H9 (cell line): Measurements from ENCODE around the gene PCDH9. TPM values are rescaled to one million over a fixed set of nuclear protein-coding genes. Genes with fewer than 3 reads are reported as not detected.

Source experiments
- DNase-seq: peaks from one replicate; pipeline ENCODE4 v3.0.0-alpha.2; 2017
- H2AFZ ChIP-seq: one replicate; pipeline ENCODE4 v1.6.1; 2013; ENCODE audit warnings: mild to moderate bottlenecking, low read length, control low read depth, moderate library complexity
- H2AK5ac ChIP-seq: 2 replicates; pipeline ENCODE4 v1.6.1; 2013; ENCODE audit warnings: low read length, control low read depth, mixed read lengths; ENCODE audit not compliant: insufficient read length
- H2BK120ac ChIP-seq: one replicate; pipeline ENCODE4 v1.6.1; 2013; ENCODE audit warnings: low read depth, mild to moderate bottlenecking, low read length, control low read depth, inconsistent platforms; ENCODE audit not compliant: poor library complexity, severe bottlenecking
- H2BK12ac ChIP-seq: 2 replicates; pipeline ENCODE4 v1.6.1; 2013; ENCODE audit warnings: low read length, control low read depth, mixed read lengths, low read depth; ENCODE audit not compliant: insufficient read length
- H2BK15ac ChIP-seq: 2 replicates; pipeline ENCODE4 v1.6.1; 2013; ENCODE audit warnings: low read depth, low read length, control low read depth
- H2BK20ac ChIP-seq: one replicate; pipeline ENCODE4 v1.6.1; 2013; ENCODE audit warnings: low read depth, mild to moderate bottlenecking, low read length, control low read depth, inconsistent platforms; ENCODE audit not compliant: poor library complexity, severe bottlenecking
- H2BK5ac ChIP-seq: 2 replicates; pipeline ENCODE4 v1.6.1; 2013; ENCODE audit warnings: low read length, control low read depth, mixed read lengths; ENCODE audit not compliant: insufficient read length
- H3K14ac ChIP-seq: 2 replicates; pipeline ENCODE4 v1.6.1; 2013; ENCODE audit warnings: low read length, control low read depth; ENCODE audit not compliant: insufficient read depth
- H3K18ac ChIP-seq: 2 replicates; pipeline ENCODE4 v1.6.1; 2013; ENCODE audit warnings: low read depth, mild to moderate bottlenecking, mixed read lengths, low read length, control low read depth; ENCODE audit not compliant: insufficient read length
- H3K23ac ChIP-seq: 2 replicates; pipeline ENCODE4 v1.6.1; 2013; ENCODE audit warnings: low read length, control low read depth, mixed read lengths, low read depth; ENCODE audit not compliant: insufficient read length
- H3K23me2 ChIP-seq: 2 replicates; pipeline ENCODE4 v1.6.1; 2013; ENCODE audit warnings: low read depth, mild to moderate bottlenecking, mixed read lengths, low read length, control low read depth; ENCODE audit not compliant: insufficient read length, poor library complexity, severe bottlenecking
- H3K27ac ChIP-seq: 2 replicates; pipeline ENCODE4 v1.5.1; 2013; ENCODE audit warnings: low read length, control low read depth, mixed read lengths, low read depth; ENCODE audit not compliant: insufficient read length
- H3K27me3 ChIP-seq: 2 replicates; pipeline ENCODE4 v1.6.1; 2013; ENCODE audit warnings: low read length, control low read depth, inconsistent platforms; ENCODE audit not compliant: insufficient read depth
- H3K4ac ChIP-seq: 2 replicates; pipeline ENCODE4 v1.6.1; 2013; ENCODE audit warnings: low read depth, mild to moderate bottlenecking, control low read depth, inconsistent platforms, low read length, moderate library complexity
- H3K4me1 ChIP-seq: 2 replicates; pipeline ENCODE4 v1.6.1; 2013; ENCODE audit warnings: low read length, control low read depth, inconsistent platforms; ENCODE audit not compliant: insufficient read depth
- H3K4me2 ChIP-seq: 2 replicates; pipeline ENCODE4 v1.6.1; 2013; ENCODE audit warnings: low read length, control low read depth, mixed read lengths; ENCODE audit not compliant: insufficient read length, insufficient read depth
- H3K56ac ChIP-seq: 2 replicates; pipeline ENCODE4 v1.6.1; 2013; ENCODE audit warnings: low read depth, mild to moderate bottlenecking, mixed read lengths, low read length, control low read depth; ENCODE audit not compliant: insufficient read length
- H3K79me1 ChIP-seq: 2 replicates; pipeline ENCODE4 v1.6.1; 2013; ENCODE audit warnings: low read depth, mild to moderate bottlenecking, moderate library complexity, low read length, control low read depth, inconsistent platforms; ENCODE audit not compliant: insufficient read depth, poor library complexity, severe bottlenecking
- H3K79me2 ChIP-seq: 2 replicates; pipeline ENCODE4 v1.6.1; 2013; ENCODE audit warnings: low read length, control low read depth, inconsistent platforms; ENCODE audit not compliant: insufficient read depth
- H3K9ac ChIP-seq: 2 replicates; pipeline ENCODE4 v1.6.1; 2013; ENCODE audit warnings: low read length, control low read depth, mixed read lengths; ENCODE audit not compliant: insufficient read length; ENCODE audit errors: extremely low read depth
- H3K9me3 ChIP-seq: one replicate; pipeline ENCODE4 v1.6.1; 2013; ENCODE audit warnings: low read depth, low read length, inconsistent platforms; ENCODE audit not compliant: control insufficient read depth
- H3T11ph ChIP-seq: one replicate; pipeline ENCODE4 v1.6.1; 2013; ENCODE audit warnings: mild to moderate bottlenecking, low read length, control low read depth, inconsistent platforms
- H4K20me1 ChIP-seq: one replicate; pipeline ENCODE4 v1.6.1; 2013; ENCODE audit not compliant: control insufficient read depth, insufficient read length, insufficient read depth
- H4K5ac ChIP-seq: 2 replicates; pipeline ENCODE4 v1.6.1; 2013; ENCODE audit warnings: low read depth, mild to moderate bottlenecking, mixed read lengths, low read length, control low read depth; ENCODE audit not compliant: insufficient read length
- H4K8ac ChIP-seq: replicated peaks from 2 replicates; pipeline ENCODE4 v1.6.1; 2013; ENCODE audit warnings: low read length, control low read depth, mixed read lengths, low read depth; ENCODE audit not compliant: insufficient read length
- H4K91ac ChIP-seq: 2 replicates; pipeline ENCODE4 v1.6.1; 2013; ENCODE audit warnings: low read depth, mild to moderate bottlenecking, moderate library complexity, mixed read lengths, low read length, control low read depth; ENCODE audit not compliant: insufficient read length
- H3K27ac Mint-ChIP-seq, 3 experiments: 2 replicates in 2 of 3; 3 replicates in 1 of 3; pipeline ENCODE4 v1.8.0; 2020 to 2021; ENCODE audit warnings: mixed read lengths in 3 of 3, mild to moderate bottlenecking in 1 of 3, moderate library complexity in 1 of 3
- H3K27me3 Mint-ChIP-seq: 2 replicates; pipeline ENCODE4 v1.8.0; 2021; ENCODE audit warnings: low read depth, mild to moderate bottlenecking, moderate library complexity, mixed read lengths
- H3K36me3 Mint-ChIP-seq, 3 experiments: 2 replicates in 2 of 3; 3 replicates in 1 of 3; pipeline ENCODE4 v1.8.0; 2020 to 2021; ENCODE audit warnings: low read depth in 3 of 3, mixed read lengths in 3 of 3; ENCODE audit not compliant: insufficient read depth in 1 of 3
- H3K4me1 Mint-ChIP-seq, 2 experiments: 2 replicates each; pipeline ENCODE4 v1.8.0; 2020; ENCODE audit warnings: mixed read lengths in 2 of 2
- H3K4me3 Mint-ChIP-seq, 2 experiments: 2 replicates in 1 of 2; 3 replicates in 1 of 2; pipeline ENCODE4 v1.8.0; 2020 to 2021; ENCODE audit warnings: mild to moderate bottlenecking in 2 of 2, mixed read lengths in 2 of 2, moderate library complexity in 1 of 2
- H3K9me3 Mint-ChIP-seq, 2 experiments: 2 replicates in 1 of 2; 3 replicates in 1 of 2; pipeline ENCODE4 v1.8.0; 2020; ENCODE audit warnings: mild to moderate bottlenecking in 2 of 2, mixed read lengths in 2 of 2, moderate library complexity in 1 of 2
- WGBS: extraction: QIAGEN DNeasy Blood & Tissue Kit; methylation state at CpG from one replicate; pipeline ENCODE4 v1.1.7; 2013; ENCODE audit warnings: missing lambda C conversion rate, low lambda C conversion rate, mixed read lengths; ENCODE audit not compliant: insufficient read length; ENCODE audit errors: extremely low coverage; 5-methylcytosine and 5-hydroxymethylcytosine counted together
- total RNA-seq: library from RNA; stranded (reverse); gene quantifications from 2 replicates; pipeline ENCODE4 v1.2.1, GENCODE V29; 2021
- TF ChIP-seq, protein P1 (sequence below): fragments of 200-600 bp; sonication (generic); conservative IDR thresholded peaks from 3 replicates; pipeline ENCODE4 v1.8.0; 2021; ENCODE audit warnings: antibody characterized with exemption, mild to moderate bottlenecking

PCDH9 gene
- total RNA-seq, 1 experiment from 2014 or later: 0.11 TPM

DNA sequence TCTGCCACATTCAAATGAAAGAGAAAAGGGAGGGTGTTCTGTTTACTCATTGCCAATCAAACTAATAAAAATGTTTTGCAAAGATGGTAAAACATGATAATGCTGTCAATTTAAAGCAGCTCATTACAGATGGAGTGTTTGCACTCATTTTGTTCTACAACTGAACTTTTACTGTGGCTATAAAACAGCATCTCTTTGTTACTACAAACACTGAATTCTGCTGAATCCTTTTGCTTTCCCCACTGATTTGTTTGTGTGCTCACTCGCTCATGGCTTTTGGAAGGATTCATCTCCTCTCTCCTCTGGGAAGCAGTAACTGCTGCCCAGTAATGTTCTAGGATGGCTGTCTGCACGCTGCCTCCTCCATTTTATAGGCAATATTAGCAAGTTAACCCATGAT, 434.5 kb downstream of the PCDH9 start:
- Histone ChIP-seq H3K4ac (no peak overlapping the region), H2AFZ (no peak overlapping the region), H2BK5ac (no peak overlapping the region), H4K5ac (no peak overlapping the region), H3K14ac (no peak overlapping the region), H2BK12ac (no peak overlapping the region), H3K23ac (no peak overlapping the region), H3K23me2 (no peaks in the 10 kb centered on the region), H3K9me3 (no peaks in the 10 kb centered on the region), H3K79me2 (no peaks in the 10 kb centered on the region), H3K79me1 (no peaks in the 10 kb centered on the region), H3K56ac (no peak overlapping the region), H2BK15ac (no peak overlapping the region), H2BK20ac (no peak overlapping the region), H4K20me1 (no peaks in the 10 kb centered on the region), H3K4me1 (no peaks in the 10 kb centered on the region), H3K27ac (no peak overlapping the region), H3K4me2 (no peak overlapping the region), H2BK120ac (no peak overlapping the region), H3K18ac (no peak overlapping the region), H4K8ac (no peak overlapping the region), H4K91ac (no peak overlapping the region), H3T11ph (no peak overlapping the region), H2AK5ac (no peak overlapping the region), H3K9ac (no peak overlapping the region), H3K27me3 (no peaks in the 10 kb centered on the region)
- no peak overlapping the region; a peak in 1 of 7 replicates for H3K27ac Mint-ChIP-seq
- no CpG with 5 or more reads among the region's 2 CpGs for WGBS
- no peaks in the 10 kb centered on the region for H3K27me3 Mint-ChIP-seq
- peaks cover 4 to 12% of the 10 kb centered on the region in 2 experiments for H3K4me1 Mint-ChIP-seq
- no peak overlapping the region for H3K4me3 Mint-ChIP-seq
- no peak for DNase-seq
- no peaks in the 10 kb centered on the region for H3K9me3 Mint-ChIP-seq
- TF ChIP-seq, protein P1, sequence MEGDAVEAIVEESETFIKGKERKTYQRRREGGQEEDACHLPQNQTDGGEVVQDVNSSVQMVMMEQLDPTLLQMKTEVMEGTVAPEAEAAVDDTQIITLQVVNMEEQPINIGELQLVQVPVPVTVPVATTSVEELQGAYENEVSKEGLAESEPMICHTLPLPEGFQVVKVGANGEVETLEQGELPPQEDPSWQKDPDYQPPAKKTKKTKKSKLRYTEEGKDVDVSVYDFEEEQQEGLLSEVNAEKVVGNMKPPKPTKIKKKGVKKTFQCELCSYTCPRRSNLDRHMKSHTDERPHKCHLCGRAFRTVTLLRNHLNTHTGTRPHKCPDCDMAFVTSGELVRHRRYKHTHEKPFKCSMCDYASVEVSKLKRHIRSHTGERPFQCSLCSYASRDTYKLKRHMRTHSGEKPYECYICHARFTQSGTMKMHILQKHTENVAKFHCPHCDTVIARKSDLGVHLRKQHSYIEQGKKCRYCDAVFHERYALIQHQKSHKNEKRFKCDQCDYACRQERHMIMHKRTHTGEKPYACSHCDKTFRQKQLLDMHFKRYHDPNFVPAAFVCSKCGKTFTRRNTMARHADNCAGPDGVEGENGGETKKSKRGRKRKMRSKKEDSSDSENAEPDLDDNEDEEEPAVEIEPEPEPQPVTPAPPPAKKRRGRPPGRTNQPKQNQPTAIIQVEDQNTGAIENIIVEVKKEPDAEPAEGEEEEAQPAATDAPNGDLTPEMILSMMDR: no peak
- no peaks in the 10 kb centered on the region for H3K36me3 Mint-ChIP-seq
